DMS79 (cell line): ENCODE data around the gene DACT2.
"Not testable (repeated sequence)": the region's sequence is repeated elsewhere in the genome, so short reads cannot be mapped to it uniquely, and the experiment has no call there.

Experiments
- DNase-seq: peaks from one replicate; lab custom pipeline; 2025; lab: John Stamatoyannopoulos, UW

Gene DACT2

DNA sequence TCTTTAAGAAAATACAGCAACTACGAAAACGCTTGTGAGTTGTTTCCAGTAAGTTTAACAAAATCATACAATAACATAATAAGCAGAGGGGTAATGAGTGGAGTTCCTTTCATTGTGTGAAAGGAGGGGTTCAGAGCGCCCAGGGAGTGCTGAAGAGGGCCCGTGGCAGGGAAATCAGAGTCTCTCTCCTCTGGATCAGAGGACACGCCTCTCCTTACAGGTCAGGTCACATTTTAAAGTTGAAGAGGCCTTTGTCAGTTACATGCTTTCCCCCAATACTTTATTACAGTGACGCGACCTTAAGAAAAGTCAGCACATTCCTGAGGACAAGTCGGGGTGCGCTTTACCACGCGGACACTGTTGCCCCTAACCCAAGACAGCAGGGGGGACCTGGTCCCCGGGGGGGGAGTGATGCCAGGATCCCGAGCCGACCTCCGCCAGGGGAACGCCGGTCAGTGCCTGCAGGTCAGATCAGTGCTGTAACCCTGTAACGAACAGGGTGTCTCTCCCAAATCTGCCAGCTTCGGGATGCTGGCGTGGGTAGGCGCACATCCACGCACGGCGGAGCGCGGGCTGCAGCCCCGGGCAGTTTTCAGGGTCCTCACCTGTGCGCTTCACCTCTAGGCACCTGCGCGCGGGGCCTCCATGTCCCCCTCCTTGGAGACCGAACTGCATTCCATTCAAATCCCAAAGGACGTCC lies 848 bp downstream of the DACT2 start:
- no peak for DNase-seq

DNA sequence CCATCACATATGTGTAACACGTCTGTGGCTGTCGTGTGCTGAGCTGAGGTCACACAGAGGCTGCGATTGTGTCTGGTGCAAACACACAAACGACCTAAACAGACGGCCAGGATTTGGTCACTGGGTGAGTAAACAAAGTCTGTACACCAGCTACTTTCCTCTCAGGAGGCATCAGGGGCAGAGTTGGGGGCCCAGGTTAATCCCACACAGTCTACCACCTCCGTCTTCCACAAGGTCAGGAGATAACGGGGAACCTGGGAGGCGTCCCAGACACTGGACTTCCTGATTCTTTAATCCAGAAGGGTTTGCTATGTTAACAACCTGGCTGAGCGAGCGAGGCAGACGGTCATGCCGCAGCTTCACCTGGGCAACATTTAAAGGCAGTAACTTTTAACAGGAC lies 1.5 kb downstream of the DACT2 start:
- DNase-seq = no peak

DNA sequence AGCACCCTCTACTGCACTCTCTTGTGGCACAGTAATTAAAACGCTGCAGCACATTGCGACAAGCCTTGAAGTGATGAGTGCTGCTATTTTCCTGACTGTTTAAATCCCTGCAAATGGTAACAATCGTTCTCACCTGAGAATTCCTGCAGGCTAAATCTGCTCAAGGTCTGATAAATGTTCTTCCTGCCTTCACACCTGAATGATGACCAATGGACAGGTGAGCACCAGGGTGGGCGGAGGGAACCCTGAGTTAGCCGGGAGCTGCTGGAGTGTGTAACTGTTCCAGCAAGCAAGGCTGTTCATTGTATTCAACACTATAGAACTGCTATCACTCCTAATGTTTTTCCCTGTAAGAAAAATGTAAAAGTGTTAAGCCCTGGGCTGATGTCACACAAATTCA lies 4.0 kb downstream of the DACT2 start:
- no peak for DNase-seq

DNA sequence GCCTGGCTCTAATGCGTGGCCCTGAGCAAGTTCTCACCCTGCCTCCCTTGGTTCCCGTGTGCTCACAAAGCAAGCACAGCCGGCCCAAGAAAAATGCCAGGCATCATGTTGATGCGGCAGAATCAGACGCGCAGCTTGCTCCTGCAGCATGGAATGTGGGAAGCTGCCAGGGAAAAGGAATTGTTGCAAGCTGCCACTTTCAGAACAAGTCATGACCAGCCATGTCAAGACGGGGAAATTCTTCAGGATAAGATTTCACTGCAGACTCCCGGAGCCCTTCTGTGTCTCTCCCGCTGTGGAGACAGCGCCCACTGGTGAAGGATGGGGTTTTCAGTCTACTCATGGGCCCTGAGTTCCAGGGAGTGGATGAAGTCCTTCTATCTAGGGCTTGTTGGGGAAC lies 4.6 kb downstream of the DACT2 start:
- DNase-seq = no peak

DNA sequence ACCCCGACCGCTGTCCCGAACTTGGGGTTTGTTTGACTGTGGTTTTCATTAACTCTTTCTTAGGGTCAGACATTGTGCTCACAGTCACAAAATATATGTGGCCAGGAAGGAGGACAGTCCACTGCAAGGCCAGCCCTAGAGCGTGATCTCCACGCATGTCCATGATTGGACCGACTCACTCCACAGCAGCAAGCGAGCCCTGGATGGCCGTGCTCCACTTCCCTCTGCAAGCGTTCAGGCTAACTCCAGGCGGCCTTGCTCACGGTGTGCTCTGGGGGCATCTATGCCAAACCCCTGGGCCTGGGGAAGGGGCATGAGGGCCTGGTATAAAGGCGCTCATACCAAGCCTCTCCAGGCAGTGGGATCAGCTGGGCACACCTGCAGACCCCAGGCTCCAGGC lies 5.6 kb downstream of the DACT2 start:
- no peak for DNase-seq

DNA sequence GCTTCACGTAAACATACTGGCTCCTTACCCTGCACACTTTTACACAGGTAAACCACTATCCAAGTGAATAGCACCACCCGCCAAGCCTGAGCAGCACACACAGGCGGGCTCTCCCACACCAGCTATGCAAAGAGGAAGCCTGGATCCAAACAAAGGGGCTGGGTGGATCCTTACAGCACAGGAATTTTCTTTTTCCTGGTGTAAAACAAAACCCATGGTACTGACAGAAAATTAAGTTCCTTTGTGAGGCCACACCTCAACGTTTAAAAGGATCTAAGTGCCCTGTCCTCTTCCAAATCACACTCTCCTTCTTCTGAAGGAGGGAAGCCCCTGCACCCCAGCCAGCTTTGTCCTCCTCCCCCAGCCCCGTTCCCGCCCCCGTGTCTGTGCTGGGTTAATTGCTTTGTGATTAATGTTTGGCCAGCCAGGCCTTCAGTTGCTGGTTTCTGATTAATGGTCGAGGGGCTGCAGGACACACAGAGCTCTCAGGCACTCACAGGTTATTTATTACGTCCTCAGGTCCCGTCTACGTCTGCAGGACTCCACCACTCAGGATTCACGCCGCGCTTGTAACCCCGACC lies 6.1 kb downstream of the DACT2 start:
- no peak for DNase-seq

DNA sequence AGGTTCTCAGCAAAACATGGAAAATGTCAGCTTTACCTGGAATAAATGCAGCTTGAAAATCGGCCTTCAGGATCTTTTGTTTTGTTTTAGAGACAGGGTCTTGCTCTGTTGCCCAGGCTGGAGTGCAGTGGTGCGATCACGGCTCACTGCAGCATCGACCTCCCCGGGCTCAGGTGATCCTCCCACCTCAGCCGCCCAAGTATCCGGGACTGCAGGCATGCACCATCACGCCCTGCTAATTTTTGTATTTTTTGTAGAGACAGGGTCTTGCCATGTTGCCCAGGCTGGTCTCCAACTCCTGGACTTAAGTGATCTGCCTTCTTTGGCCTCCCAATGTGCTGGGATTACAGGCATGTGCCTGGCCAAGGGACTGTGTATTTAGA lies 7.5 kb downstream of the DACT2 start:
- DNase-seq = not testable (repeated sequence)

DNA sequence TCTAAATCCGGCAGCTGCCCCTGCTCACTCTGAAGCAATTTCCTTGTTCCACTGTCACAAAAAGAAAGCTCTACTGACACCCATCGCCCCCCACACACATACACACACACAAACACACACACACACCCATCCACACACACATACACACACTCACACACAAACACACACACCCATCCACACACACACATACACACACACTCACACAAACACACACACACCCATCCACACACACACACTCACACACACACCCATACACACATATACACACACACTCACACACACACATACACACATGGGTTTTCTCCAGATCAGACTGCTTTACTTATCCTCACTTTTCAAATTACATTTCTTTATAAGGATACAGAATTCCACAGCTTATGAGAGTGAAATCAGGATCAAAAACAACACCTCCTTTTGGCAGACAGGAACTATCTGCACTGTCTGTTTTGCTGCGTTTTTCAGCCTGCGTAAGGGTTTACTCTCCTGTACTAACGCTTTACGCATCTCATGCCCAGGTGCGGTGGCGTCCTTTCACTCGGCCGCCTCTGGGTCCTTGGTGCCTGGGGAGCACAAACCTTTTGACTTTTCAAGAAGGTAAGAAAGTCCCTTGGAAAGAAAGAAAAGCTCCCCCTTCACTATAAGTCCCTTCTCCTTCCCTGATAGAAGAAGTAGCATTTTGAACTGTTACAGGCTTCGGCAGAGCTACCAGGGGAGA lies 8.0 kb downstream of the DACT2 start:
- DNase-seq = no peak

DNA sequence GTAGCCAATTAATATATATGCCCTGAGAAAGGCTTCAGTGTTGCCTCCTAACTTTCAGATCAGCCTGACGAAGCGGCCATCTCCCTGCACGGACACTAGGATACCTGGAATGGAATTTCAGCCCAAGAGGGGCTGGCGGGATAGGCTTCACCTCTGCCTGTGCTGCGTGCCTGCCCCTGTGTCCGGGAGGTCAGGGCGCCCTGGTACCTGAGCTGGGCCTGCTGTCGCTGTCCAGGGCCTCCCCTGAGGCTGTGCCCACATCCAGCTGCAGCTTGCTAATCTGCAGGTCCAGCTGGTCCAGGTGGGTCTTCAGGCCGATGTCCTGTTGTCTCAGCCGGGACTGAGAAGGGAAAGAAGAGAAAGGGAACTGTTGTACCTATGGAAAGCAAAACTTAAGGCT lies 8.6 kb downstream of the DACT2 start:
- DNase-seq = no peak

DNA sequence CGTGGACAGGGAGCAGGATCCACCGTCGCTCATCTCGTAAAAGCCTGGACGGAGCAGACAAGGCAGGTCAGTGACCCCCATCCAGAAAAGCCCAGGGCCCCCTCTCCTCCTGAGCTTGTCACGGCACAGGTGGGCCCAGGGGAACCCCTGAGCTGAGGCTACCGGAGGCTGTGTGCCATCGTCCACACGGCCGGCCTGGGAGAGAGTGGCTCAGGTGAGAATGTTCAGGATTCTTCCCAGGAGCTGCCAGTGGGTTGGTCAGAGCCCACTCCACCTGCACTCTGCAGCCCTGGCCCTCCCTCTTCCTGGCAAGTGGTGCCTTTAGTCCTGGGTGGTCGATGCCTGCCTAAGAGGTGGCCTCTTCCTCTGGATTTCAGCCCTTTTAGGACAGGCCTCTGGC lies 9.2 kb downstream of the DACT2 start:
- DNase-seq = no peak

DNA sequence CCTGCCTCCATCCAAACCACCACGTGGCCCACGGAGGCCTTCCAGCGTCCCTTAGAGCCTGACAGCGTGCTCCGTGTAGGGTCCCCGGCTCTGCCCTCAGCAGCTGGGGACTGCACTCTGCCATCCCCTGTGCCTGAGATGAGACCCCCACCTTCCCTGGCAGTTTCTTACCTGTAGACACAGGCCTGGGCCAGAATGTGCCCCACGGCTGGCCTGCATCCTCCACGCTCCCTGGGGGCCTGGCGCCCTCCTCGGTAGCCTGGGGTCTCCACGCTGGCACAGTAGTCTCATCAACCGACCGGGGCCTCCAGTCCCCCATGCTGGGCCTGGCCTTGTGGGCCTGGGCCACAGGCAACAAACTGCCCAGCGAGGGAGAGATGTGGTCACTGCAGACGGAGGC lies 9.6 kb downstream of the DACT2 start:
- DNase-seq = no peak

DNA sequence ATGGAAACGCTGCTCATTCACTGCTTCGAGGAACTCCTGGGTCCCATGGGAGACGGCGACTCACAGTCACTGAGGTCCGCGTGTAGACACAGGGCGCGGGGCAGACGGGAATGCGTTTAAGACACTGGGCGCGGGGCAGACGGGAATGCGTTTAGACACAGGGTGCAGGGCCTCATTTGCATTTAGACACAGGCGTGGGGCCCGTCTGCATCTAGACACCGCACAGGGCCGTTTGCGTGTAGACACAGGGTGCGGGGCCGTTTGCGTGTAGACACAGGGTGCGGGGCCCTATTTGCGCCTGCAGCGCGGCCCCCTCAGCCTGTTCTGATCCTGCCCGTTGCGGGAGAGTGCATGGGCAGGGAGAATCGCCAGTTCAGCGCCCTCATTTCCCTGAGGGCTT lies 10.4 kb downstream of the DACT2 start:
- DNase-seq = no peak

DNA sequence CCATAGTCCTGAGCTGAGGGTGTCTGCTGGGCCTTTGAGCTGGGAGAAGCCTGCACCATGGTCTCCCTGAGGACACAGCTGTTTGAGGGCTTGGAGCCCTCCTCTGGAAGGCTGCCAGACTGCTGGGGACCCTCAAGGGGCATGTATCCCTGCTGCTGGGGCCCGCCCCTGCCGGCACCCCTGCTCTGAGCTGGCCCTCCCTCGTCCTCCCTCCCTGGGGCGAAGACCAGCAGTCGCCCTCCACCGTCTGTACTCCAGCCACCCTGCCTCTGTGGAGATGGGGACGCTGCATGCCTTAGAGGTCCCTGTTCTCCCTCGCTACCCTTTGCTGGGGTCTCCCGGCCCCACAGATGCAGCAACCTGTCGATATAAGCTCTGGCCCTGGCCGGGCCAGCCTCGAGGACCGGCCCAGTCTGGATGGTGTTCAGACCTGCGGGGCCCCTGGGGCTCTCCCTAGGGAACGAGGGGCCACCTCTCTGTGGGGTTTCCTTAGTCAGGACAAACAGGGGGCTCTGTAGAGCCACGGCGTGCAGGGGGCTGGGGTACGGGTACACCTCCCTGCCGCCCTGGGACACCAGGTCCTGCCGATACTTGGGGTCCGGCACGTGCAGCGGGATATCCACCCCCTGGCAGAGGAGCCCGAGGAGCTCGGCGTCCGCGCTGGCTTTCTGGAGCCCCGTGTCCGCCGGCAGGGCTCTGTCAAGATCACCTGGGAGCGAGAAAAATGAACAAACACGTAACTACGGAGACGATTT lies 11.0 kb downstream of the DACT2 start:
- DNase-seq = no peak

DNA sequence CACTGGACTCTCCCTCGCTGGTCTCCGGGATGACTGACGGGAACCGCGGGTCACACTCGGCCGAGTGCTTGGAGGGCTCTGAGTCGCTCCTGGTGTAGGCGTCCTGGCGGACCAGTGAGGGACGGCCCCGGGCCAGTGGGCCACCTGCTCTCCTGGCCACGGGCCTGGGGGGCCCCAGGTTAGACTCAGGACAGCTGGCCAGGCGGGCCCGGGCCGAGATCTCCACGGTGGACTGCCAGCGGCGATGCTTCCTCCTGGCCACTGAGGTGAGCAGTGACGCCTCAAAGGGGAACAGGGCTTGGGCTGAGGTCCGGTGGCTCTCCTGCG lies 11.9 kb downstream of the DACT2 start:
- DNase-seq = no peak

DNA sequence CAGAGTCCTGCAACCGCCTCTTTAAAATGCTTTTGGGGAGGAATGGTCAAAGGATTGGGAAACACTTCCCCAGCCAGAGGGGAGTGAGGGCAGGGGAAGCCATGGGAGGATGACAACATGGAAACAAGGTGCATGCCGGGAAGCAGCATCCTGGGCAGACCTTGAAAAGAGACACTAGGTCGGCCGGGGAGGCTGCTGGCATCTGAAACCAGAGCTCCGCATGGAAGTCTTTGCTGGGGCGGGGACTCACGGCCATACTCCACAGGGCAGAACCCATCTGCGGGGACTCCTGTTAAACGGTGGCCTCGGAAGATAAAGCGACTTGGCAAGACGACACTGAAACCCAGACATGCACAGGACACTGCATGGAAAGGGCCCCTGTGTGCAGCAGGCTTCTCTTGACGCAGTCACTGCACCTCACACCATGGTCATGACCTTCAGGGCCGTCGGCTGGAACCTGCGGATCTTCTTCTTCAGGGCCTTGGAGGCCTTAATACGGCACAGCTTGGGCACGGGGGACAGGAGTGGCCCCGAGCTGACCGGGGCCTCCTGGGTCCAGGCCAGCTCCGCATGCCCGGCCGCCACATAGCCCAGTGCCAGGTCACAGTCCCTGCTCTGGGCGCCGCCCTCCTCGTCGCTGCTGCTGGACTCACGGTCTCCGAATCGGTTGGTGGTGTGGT lies 12.4 kb downstream of the DACT2 start:
- DNase-seq = no peak

DNA sequence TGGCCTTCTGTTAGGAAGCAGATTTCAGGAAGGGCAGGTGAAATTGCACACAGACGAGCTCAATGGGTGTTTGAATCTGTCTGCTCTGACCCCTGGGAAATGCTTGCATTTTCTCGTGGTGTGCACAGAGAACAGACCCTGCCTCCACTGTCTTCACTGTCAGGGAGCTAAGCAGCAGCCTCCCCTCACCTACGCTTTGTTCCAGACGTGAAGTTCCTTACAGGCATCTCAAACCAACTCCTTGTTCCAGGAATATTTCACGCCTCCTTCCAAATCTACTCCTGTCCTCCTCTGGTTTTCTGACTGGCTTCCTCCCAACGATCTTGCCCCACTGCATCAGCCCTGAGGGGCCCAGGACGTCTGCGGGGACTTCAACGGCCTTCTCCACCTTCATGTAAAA lies 13.7 kb downstream of the DACT2 start:
- DNase-seq = no peak

DNA sequence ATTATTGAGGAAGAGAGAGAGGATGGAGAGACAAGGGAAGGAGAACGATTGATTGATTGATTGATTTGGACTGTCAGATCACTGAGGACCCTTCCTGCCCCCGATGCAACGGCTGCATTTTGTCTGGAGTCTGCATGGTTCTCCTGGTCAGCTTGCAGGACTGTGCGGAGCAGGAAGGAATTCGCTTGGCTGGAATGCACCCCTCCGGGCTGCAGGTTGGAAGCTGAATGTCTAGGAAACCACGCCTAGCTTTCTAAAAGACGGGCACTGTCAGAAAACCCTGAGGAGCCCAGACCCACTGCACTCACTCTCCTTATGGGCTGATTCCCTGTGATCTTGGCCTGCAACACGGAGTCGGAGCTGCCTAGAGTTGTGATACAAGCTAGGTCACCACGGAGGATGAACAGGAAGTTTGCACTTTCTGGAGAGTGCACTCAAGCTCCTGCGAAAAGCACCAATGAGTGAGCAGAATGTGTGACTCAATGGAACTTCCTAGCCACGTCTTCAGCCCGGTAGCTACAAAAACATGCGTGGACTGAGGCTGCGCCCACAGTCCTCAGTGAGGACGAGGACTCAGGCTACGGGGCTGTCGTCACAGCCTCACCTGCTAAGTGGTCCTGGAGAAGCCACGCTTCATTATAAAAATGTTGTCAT lies 14.4 kb downstream of the DACT2 start:
- DNase-seq = no peak

DNA sequence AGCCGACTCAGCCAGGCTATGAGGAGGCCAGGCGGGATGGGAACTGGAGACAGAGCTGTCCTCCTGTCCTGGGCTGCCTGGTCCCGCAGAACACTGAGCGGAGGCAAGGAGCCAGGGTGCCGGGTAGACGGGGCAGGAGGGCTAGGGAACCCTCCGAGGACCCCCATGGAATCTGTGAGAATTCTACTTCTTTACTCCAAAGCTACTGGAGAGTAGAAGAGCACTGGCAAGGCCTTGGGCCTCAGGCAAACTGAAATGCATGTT lies 14.9 kb downstream of the DACT2 start:
- DNase-seq = no peak

DNA sequence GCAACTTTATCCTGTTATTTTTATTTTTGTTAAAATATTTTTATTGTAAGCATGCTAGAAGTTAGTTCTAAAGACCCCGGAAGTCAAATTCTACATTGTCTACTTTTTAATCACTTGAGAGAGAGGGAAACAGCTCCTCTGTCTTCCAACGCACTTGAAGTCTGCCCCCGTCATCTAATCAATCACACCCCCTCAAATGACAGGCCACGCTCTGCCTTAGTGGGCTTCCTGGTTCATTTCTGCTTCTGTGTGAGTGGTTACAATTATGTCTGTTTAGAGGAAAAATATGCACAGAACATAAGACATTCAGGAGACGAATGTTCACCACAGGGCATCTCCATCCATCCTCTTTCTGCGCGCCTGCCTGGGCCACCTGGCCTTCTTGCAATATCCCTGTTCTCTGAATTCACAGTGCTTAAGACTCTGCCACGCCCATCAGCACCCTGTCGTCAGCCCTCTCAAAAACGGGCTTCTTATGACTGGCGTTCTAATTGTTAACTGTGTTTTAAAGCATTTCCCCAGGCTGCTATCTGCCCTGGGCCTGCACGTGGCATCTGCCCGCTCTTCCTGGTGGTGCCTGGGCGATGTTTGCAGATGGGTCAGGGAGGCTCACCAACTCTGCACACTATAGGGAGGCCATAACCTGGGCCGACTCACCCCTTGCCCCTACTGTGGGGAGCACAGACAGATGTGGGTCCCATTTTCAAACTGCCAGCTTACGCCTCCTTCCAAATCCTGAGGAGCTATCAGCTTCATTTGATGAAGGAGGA lies 15.4 kb downstream of the DACT2 start:
- no peak for DNase-seq

DNA sequence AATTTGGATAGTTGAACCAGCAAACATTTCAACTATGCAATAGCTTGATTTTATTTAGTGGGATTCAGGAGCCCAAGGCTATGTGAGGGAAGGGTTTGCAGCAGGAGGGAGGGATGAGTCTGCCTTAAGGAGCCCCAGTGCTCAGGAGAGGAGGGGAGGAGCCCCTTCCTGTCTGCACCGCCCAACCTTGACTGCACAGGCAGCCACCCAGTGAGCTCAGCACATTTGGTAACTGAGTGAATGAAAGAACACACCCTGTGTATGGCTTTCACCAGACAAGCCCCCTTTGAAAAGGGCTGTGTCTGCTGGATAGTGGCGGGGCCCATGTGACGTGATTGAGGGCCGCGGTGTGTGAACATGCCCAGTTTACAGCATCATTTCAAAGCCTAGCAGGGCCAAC lies 17.0 kb downstream of the DACT2 start:
- no peak for DNase-seq

DNA sequence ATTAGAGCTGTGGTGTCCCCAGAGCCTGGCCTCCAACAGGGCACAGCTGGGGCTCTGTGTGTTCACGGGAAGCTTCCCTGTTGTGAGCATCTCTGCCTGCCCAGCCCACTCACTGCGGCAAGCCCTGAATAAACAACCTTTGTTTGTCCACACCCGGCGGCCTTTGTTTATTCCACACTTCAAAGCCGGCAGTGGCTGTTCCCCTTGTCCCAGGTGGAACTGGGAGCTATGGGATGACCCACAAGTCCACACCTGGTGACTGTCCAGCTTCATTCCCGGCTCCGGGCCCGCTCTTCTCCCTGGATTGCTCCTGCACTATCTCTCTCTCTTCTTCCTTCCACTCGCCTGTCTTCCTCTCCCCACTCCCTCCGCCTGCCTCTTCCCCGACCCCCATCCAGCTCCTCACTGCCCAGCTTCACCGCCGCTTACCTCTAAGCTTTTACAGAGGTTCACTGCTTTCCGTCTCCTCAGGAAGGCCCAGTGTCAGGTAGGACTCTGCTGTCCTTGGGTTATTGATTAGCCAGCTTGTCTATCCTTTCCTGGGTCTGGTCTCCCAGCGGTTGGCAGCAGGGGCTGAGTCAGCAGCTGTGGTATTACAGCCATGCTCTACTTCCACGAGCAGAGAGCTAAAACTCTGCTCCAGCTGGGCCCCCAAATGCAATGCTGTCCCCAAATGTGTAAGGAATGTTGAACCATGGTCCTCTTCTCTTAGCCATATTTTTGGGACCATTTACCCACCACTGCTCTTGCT lies 17.8 kb downstream of the DACT2 start:
- no peak for DNase-seq
